Stimulated activated CD8-positive, alpha-beta memory T cell treated with anti-CD3 and anti-CD28 coated beads, Interleukin-15, amount 100 ng/mL, for 1 hour (primary cell): ENCODE results near the gene OR7G2.

Experiments
- DNase-seq: peaks from one replicate; pipeline ENCODE4 v3.0.0-alpha.2; 2020; ENCODE audit warnings: low read depth

The OR7G2 gene

GRCh38 chr19:9107375-9107774 is at the start of gene OR7G2:
Gene OR7G2, minus strand, starts transcription at chr19:9107475. Its CDS starts 4,232 bp downstream, at chr19:9103243.
- DNase-seq = no peak

- DNase-seq = no peak
Observed at GRCh38 chr19:9156304-9156703, 49.0 kb upstream of the OR7G2 start.

- DNase-seq = no peak
Observed at GRCh38 chr19:9155591-9155990, 48.3 kb upstream of the OR7G2 start.

- no peak for DNase-seq
Observed at GRCh38 chr19:9151367-9151766, 44.1 kb upstream of the OR7G2 start.

- DNase-seq = no peak
Observed at GRCh38 chr19:9150650-9151049, 43.4 kb upstream of the OR7G2 start.

GRCh38 chr19:9149997-9150396 is 42.7 kb upstream of the OR7G2 start:
- no peak for DNase-seq

- DNase-seq = no peak
Observed at GRCh38 chr19:9148697-9149096, 41.4 kb upstream of the OR7G2 start.

GRCh38 chr19:9146882-9147281 is 39.6 kb upstream of the OR7G2 start:
- no peak for DNase-seq

GRCh38 chr19:9144920-9145319 is 37.6 kb upstream of the OR7G2 start:
- DNase-seq = no peak

GRCh38 chr19:9140159-9140874 is 33.0 kb upstream of the OR7G2 start, which contains the start of gene ZNF317:
Gene ZNF317, plus strand, starts transcription at chr19:9140397. Its CDS starts 15,620 bp downstream, at chr19:9156017.
- peak; percentile 82 for DNase-seq

- no peak for DNase-seq
Observed at GRCh38 chr19:9139609-9140158, 32.4 kb upstream of the OR7G2 start.

GRCh38 chr19:9132422-9132821 is 25.1 kb upstream of the OR7G2 start:
- DNase-seq = no peak

- no peak for DNase-seq
Observed at GRCh38 chr19:9130965-9131364, 23.7 kb upstream of the OR7G2 start.

- no peak for DNase-seq
Observed at GRCh38 chr19:9128171-9128570, 20.9 kb upstream of the OR7G2 start.

GRCh38 chr19:9126900-9127405 is 19.7 kb upstream of the OR7G2 start, which contains the start of gene OR7G3:
Gene OR7G3, minus strand, starts transcription at chr19:9126950. Its CDS starts 0 bp downstream, at chr19:9126950.
- DNase-seq = no peak

GRCh38 chr19:9116547-9116946 is 9.3 kb upstream of the OR7G2 start:
- no peak for DNase-seq

- DNase-seq = no peak
Observed at GRCh38 chr19:9115307-9115813, 8.1 kb upstream of the OR7G2 start, which contains the start of gene OR7G1. Gene OR7G1, minus strand, starts transcription at chr19:9115763. Its CDS starts 0 bp downstream, at chr19:9115763.

- DNase-seq = no peak
Observed at GRCh38 chr19:9109959-9110358, 2.7 kb upstream of the OR7G2 start.

- no peak for DNase-seq
Observed at GRCh38 chr19:9086761-9087160, 20.5 kb downstream of the OR7G2 start, which contains the start of gene OR1M1. Gene OR1M1, plus strand, starts transcription at chr19:9087061. Its CDS starts 6,184 bp downstream, at chr19:9093245.

GRCh38 chr19:9078651-9079050 is 28.6 kb downstream of the OR7G2 start:
- no peak for DNase-seq

- DNase-seq = no peak
Observed at GRCh38 chr19:9076901-9077300, 30.4 kb downstream of the OR7G2 start.

- DNase-seq = no peak
Observed at GRCh38 chr19:9075064-9075949, 32.0 kb downstream of the OR7G2 start.
